ENCODE results near the gene SVOPL.
"Not testable (repeated sequence)": the region's sequence is repeated elsewhere in the genome, so short reads cannot be mapped to it uniquely, and the experiment has no call there.

The SVOPL gene

DNA sequence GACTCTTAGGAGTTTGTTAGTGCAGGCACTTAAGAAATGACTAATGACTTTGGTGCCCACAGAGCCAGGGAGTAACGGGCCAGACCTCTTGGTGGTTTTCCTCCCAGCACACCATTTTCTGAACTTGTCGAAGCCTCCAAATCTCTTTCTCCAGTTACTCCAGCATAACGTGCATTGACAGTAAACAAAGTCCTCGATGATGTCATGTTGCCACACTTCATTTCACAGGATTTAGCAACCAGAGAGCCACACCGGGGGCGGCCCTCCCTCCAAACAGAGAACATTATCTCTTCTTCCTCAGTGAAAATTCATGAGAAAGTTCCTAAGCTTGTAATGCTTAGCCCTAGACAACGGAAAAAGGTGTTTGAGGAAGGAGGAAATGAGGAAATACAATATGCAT, 4.0 kb upstream of the SVOPL start:
- no peak for DNase-seq (ENCODE audit: low spot score)
- H3K27ac ChIP-seq (ENCODE audit: poor library complexity, severe bottlenecking) = no peak overlapping the region
- no peaks in the 10 kb centered on the region for H3K27me3 ChIP-seq (ENCODE audit: insufficient read depth, poor library complexity, severe bottlenecking)
- H3K4me1 ChIP-seq (ENCODE audit: insufficient read depth, poor library complexity, severe bottlenecking) = no peaks in the 10 kb centered on the region
- no peaks in the 10 kb centered on the region for H3K36me3 ChIP-seq (ENCODE audit: low read depth)
- ATAC-seq (ENCODE audit: low read depth) = no peak
- H3K4me3 ChIP-seq (ENCODE audit: severe bottlenecking) = no peak overlapping the region
- no peaks in the 10 kb centered on the region for H3K9me3 ChIP-seq (ENCODE audit: severe bottlenecking)
- TF ChIP-seq CTCF (IDR thresholded peaks at IDR 0.05; ENCODE audit: poor library complexity, severe bottlenecking) = no peak

DNA sequence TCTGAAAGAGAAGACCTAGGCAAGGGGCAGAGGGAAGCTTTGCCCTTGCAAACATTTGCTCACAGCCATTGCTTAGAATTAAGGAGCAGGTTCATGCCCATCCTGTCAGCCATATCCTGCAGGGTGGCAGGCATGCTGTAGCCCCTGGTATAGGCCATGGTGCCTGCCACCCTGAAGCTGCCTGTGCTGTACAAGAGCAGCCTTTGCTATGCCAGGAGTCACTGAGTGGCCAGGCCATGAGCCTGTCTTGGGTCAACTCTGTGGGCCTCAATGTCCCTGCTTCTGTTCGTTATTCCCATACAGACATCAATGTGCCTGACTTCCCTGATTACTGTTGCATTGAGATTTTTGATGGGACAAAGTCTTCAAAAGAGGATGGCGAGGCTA, 368 bp upstream of the SVOPL start:
- no peak overlapping the region for H3K27ac ChIP-seq (ENCODE audit: poor library complexity, severe bottlenecking)
- H3K36me3 ChIP-seq (ENCODE audit: low read depth) = no peaks in the 10 kb centered on the region
- H3K27me3 ChIP-seq (ENCODE audit: insufficient read depth, poor library complexity, severe bottlenecking) = no peaks in the 10 kb centered on the region
- ATAC-seq (ENCODE audit: low read depth) (no peak), DNase-seq (ENCODE audit: low spot score) (no peak)
- no peaks in the 10 kb centered on the region for H3K9me3 ChIP-seq (ENCODE audit: severe bottlenecking)
- no peak for TF ChIP-seq CTCF (IDR thresholded peaks at IDR 0.05; ENCODE audit: poor library complexity, severe bottlenecking)
- H3K4me3 ChIP-seq (ENCODE audit: severe bottlenecking) = no peak overlapping the region
- H3K4me1 ChIP-seq (ENCODE audit: insufficient read depth, poor library complexity, severe bottlenecking) = no peaks in the 10 kb centered on the region

- Histone ChIP-seq H3K4me1 (ENCODE audit: insufficient read depth, poor library complexity, severe bottlenecking) (no peaks in the 10 kb centered on the region), H3K4me3 (ENCODE audit: severe bottlenecking) (no peak overlapping the region), H3K9me3 (ENCODE audit: severe bottlenecking) (no peaks in the 10 kb centered on the region), H3K36me3 (ENCODE audit: low read depth) (no peaks in the 10 kb centered on the region), H3K27ac (ENCODE audit: poor library complexity, severe bottlenecking) (no peak overlapping the region), H3K27me3 (ENCODE audit: insufficient read depth, poor library complexity, severe bottlenecking) (no peaks in the 10 kb centered on the region)
- no peak for DNase-seq (ENCODE audit: low spot score)
- ATAC-seq (ENCODE audit: low read depth) = no peak
- TF ChIP-seq CTCF (IDR thresholded peaks at IDR 0.05; ENCODE audit: poor library complexity, severe bottlenecking) = no peak
Observed at GRCh38 chr7:138699661-138700060, 1.5 kb downstream of the SVOPL start.

- Histone ChIP-seq H3K4me3 (ENCODE audit: severe bottlenecking) (no peak overlapping the region), H3K27me3 (ENCODE audit: insufficient read depth, poor library complexity, severe bottlenecking) (no peaks in the 10 kb centered on the region), H3K36me3 (ENCODE audit: low read depth) (no peaks in the 10 kb centered on the region), H3K27ac (ENCODE audit: poor library complexity, severe bottlenecking) (no peak overlapping the region), H3K4me1 (ENCODE audit: insufficient read depth, poor library complexity, severe bottlenecking) (no peaks in the 10 kb centered on the region), H3K9me3 (ENCODE audit: severe bottlenecking) (no peaks in the 10 kb centered on the region)
- no peak for TF ChIP-seq CTCF (IDR thresholded peaks at IDR 0.05; ENCODE audit: poor library complexity, severe bottlenecking)
- ATAC-seq (ENCODE audit: low read depth) (no peak), DNase-seq (ENCODE audit: low spot score) (no peak)
Observed at GRCh38 chr7:138698281-138698680, 2.9 kb downstream of the SVOPL start.

DNA sequence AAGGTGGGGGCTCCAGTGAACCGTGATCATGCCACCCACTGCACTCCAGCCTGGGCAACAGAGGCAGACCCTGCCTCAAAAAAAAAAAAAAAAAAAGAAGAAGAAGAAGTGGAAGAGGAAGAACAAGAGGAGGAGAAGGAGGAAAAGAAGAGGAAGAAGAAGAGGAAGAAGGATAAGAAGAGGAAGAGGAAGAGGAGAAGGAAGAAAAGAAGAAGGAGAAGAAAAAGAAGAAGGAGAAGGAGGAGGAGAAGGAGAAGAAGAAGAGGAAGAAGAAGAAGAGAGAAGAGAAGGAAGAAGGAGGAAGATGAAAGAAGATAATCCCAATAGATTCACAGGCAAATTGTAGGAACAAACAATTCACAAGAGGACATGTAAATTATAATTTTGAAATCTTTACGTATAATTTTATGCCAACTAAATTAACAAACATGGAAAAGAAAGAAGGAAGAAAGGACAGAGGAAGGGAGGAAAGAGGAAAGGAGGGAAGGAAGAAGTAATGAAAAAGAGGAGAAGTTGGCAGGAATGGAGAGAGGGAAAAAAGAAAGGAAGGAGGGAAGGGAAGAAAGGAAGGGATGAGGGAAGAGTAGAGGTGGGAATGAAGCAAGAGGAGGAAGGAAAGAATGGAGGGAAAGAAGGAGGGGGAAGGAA, 3.5 kb downstream of the SVOPL start:
- Histone ChIP-seq H3K27me3 (ENCODE audit: insufficient read depth, poor library complexity, severe bottlenecking) (no peaks in the 10 kb centered on the region), H3K36me3 (ENCODE audit: low read depth) (no peaks in the 10 kb centered on the region), H3K9me3 (ENCODE audit: severe bottlenecking) (no peaks in the 10 kb centered on the region), H3K4me1 (ENCODE audit: insufficient read depth, poor library complexity, severe bottlenecking) (no peaks in the 10 kb centered on the region), H3K4me3 (ENCODE audit: severe bottlenecking) (no peak overlapping the region), H3K27ac (ENCODE audit: poor library complexity, severe bottlenecking) (no peak overlapping the region)
- no peak for TF ChIP-seq CTCF (IDR thresholded peaks at IDR 0.05; ENCODE audit: poor library complexity, severe bottlenecking)
- ATAC-seq (ENCODE audit: low read depth) = no peak
- DNase-seq (ENCODE audit: low spot score) = no peak

GRCh38 chr7:138695776-138696175, 5.4 kb downstream of the SVOPL start:
- H3K4me1 ChIP-seq (ENCODE audit: insufficient read depth, poor library complexity, severe bottlenecking); H3K27ac ChIP-seq (ENCODE audit: poor library complexity, severe bottlenecking); H3K9me3 ChIP-seq (ENCODE audit: severe bottlenecking); H3K4me3 ChIP-seq (ENCODE audit: severe bottlenecking); DNase-seq (ENCODE audit: low spot score); ATAC-seq (ENCODE audit: low read depth); H3K27me3 ChIP-seq (ENCODE audit: insufficient read depth, poor library complexity, severe bottlenecking); H3K36me3 ChIP-seq (ENCODE audit: low read depth): not testable (repeated sequence)

Measured in RWPE2 (cell line).